WERI-Rb-1 (cell line): ENCODE results near the gene MTUS2.

Experiments
- DNase-seq: peaks from one replicate; pipeline ENCODE4 v3.0.0-alpha.2; 2020
- H3K27ac ChIP-seq: fragments of 250-450 bp; sonication (Bioruptor Pico); 2 replicates; pipeline ENCODE4 v1.5.1; 2020; ENCODE audit warnings: mild to moderate bottlenecking, moderate library complexity
- H3K27me3 ChIP-seq: fragments of 250-450 bp; sonication (Bioruptor Pico); 2 replicates; pipeline ENCODE4 v1.5.1; 2021; ENCODE audit warnings: mild to moderate bottlenecking, low read depth, moderate library complexity; ENCODE audit not compliant: insufficient read depth, severe bottlenecking
- H3K36me3 ChIP-seq: fragments of 250-450 bp; sonication (Bioruptor Pico); 2 replicates; pipeline ENCODE4 v1.5.1; 2020; ENCODE audit warnings: mild to moderate bottlenecking, moderate library complexity
- H3K4me3 ChIP-seq: 2 replicates; pipeline ENCODE4 v1.5.1; 2011; ENCODE audit warnings: low read depth, mild to moderate bottlenecking, control low read depth, low read length
- H3K9me3 ChIP-seq: fragments of 250-450 bp; sonication (Bioruptor Pico); 2 replicates; pipeline ENCODE4 v1.5.1; 2021; ENCODE audit warnings: mild to moderate bottlenecking, moderate library complexity; ENCODE audit not compliant: severe bottlenecking
- CTCF ChIP-seq: IDR thresholded peaks from 2 replicates; pipeline ENCODE4 v1.5.1; 2011; ENCODE audit warnings: low read depth, mild to moderate bottlenecking, control low read depth, inconsistent platforms, low read length

MTUS2 gene

GRCh38 chr13:29362849-29363604 lies 542.9 kb downstream of the MTUS2 start:
- peaks cover 8% of the 10 kb centered on the region for H3K27me3 ChIP-seq
- no peaks in the 10 kb centered on the region for H3K9me3 ChIP-seq
- no peak overlapping the region for H3K27ac ChIP-seq
- TF ChIP-seq CTCF = peak; percentile 74
- DNase-seq = peak; percentile 13
- H3K4me3 ChIP-seq = no peak overlapping the region
- H3K36me3 ChIP-seq = no peaks in the 10 kb centered on the region

GRCh38 chr13:29369060-29369743 lies 549.1 kb downstream of the MTUS2 start:
- Histone ChIP-seq H3K27ac (no peak overlapping the region), H3K9me3 (no peaks in the 10 kb centered on the region), H3K36me3 (no peaks in the 10 kb centered on the region), H3K27me3 (no peaks in the 10 kb centered on the region), H3K4me3 (no peak overlapping the region)
- DNase-seq = no peak
- TF ChIP-seq CTCF = peak; percentile 27; the same call in 1 of the 2 replicates

- H3K36me3 ChIP-seq = no peaks in the 10 kb centered on the region
- H3K27me3 ChIP-seq = no peaks in the 10 kb centered on the region
- no peak for DNase-seq
- H3K4me3 ChIP-seq = no peak overlapping the region
- H3K27ac ChIP-seq = no peak overlapping the region
- peak; percentile 11; the same call in 1 of the 2 replicates for TF ChIP-seq CTCF
- H3K9me3 ChIP-seq = no peaks in the 10 kb centered on the region
Observed at GRCh38 chr13:29379281-29379680, 559.1 kb downstream of the MTUS2 start.

GRCh38 chr13:29379865-29380264 lies 559.7 kb downstream of the MTUS2 start:
- no peak for DNase-seq
- no peak for TF ChIP-seq CTCF
- Histone ChIP-seq H3K9me3 (no peaks in the 10 kb centered on the region), H3K36me3 (no peaks in the 10 kb centered on the region), H3K4me3 (no peak overlapping the region), H3K27me3 (no peaks in the 10 kb centered on the region), H3K27ac (no peak overlapping the region)

- Histone ChIP-seq H3K9me3 (no peaks in the 10 kb centered on the region), H3K36me3 (no peaks in the 10 kb centered on the region), H3K27ac (no peak overlapping the region), H3K27me3 (no peaks in the 10 kb centered on the region), H3K4me3 (no peak overlapping the region)
- no peak for DNase-seq
- no peak for TF ChIP-seq CTCF
Observed at GRCh38 chr13:29382021-29382420, 561.9 kb downstream of the MTUS2 start.
